Calu3 (cell line): ENCODE data around the gene VNN1. TPM values are rescaled to one million over a fixed set of nuclear protein-coding genes. Genes with fewer than 3 reads are reported as not detected.

Experiments
- BruUV-seq: library from RNA; stranded (reverse); fragments of 400-500 nt; replicated peaks from 2 replicates; lab custom pipeline; 2021; lab: Mats Ljungman, UMichigan
- CTCF ChIA-PET: fragments of 300-600 bp; sonication (Branson Sonifier 250); formaldehyde crosslinking; loops from one replicate; lab custom pipeline; 2022; ENCODE audit warnings: antibody characterized with exemption; lab: Charles Lee
- DNase-seq: peaks from one replicate; pipeline ENCODE4 v3.0.0; 2022
- H3K27ac Mint-ChIP-seq: one replicate; pipeline ENCODE4 v1.8.0; 2022; ENCODE audit warnings: mixed read lengths; ENCODE audit not compliant: unreplicated experiment
- H3K27me3 Mint-ChIP-seq: one replicate; pipeline ENCODE4 v1.8.0; 2022; ENCODE audit warnings: mixed read lengths; ENCODE audit not compliant: unreplicated experiment
- H3K36me3 Mint-ChIP-seq: one replicate; pipeline ENCODE4 v1.8.0; 2022; ENCODE audit warnings: mild to moderate bottlenecking, moderate library complexity, mixed read lengths; ENCODE audit not compliant: insufficient read depth, unreplicated experiment
- H3K4me1 Mint-ChIP-seq: one replicate; pipeline ENCODE4 v1.8.0; 2022; ENCODE audit warnings: mild to moderate bottlenecking, low read depth, mixed read lengths; ENCODE audit not compliant: unreplicated experiment
- H3K4me3 Mint-ChIP-seq: one replicate; pipeline ENCODE4 v1.8.0; 2022; ENCODE audit warnings: mild to moderate bottlenecking, low read depth, moderate library complexity, mixed read lengths; ENCODE audit not compliant: unreplicated experiment
- H3K9me3 Mint-ChIP-seq: one replicate; pipeline ENCODE4 v1.8.0; 2022; ENCODE audit warnings: low read depth, mixed read lengths; ENCODE audit not compliant: unreplicated experiment
- intact Hi-C: fragments of 100-400 bp; cut with micrococcal nuclease; formaldehyde crosslinking; loops from one replicate; pipeline ENCODE4 v1.10.0; 2022; ENCODE audit not compliant: unreplicated experiment
- total RNA-seq: library from RNA; stranded (reverse); gene quantifications from 2 replicates; pipeline ENCODE4 v1.2.3, GENCODE V29; 2022
- TF ChIP-seq, protein P1 (sequence below): fragments of 200-600 bp; IDR thresholded peaks from one replicate; pipeline ENCODE4 v1.8.0; 2022; ENCODE audit warnings: antibody characterized with exemption; ENCODE audit not compliant: unreplicated experiment

The VNN1 gene
- total RNA-seq, 1 experiment from 2014 or later: 13.3 TPM

DNA sequence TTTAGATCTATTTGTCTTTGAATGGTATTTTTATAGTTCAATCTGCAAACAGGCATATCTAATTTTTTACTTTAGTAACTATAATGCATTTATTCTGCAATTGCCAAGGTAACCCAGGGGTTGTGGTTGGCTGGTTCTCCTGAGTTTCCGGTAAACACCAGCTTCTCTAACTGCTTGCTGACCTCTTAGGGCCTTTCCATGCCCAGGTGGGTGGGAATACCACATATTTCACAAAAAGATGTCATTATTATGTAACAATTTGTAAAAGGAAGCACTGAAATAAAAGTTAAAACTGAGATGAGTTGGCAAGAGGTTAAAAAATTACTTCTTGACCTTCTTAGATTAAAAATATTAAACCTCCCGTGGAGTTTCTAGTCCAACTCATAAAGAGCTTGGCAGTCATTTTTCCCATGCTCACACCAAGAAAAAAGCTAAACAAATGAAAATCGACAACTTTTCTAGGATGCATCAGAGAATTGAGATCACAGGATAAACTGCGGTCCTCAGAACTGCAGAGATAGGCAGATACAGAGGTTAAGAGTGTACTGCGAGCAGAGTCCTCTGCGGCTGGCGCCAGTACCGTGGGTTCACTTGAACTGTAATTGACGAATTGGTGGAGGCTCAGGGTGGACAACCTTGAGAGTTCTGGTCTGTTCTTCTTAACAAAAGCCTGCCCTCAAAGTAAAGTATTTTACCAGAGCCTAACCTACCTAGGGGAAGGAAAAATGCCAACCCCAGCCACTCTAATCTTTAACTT is 2.2 kb upstream of the VNN1 start:
- TF ChIP-seq, protein P1, sequence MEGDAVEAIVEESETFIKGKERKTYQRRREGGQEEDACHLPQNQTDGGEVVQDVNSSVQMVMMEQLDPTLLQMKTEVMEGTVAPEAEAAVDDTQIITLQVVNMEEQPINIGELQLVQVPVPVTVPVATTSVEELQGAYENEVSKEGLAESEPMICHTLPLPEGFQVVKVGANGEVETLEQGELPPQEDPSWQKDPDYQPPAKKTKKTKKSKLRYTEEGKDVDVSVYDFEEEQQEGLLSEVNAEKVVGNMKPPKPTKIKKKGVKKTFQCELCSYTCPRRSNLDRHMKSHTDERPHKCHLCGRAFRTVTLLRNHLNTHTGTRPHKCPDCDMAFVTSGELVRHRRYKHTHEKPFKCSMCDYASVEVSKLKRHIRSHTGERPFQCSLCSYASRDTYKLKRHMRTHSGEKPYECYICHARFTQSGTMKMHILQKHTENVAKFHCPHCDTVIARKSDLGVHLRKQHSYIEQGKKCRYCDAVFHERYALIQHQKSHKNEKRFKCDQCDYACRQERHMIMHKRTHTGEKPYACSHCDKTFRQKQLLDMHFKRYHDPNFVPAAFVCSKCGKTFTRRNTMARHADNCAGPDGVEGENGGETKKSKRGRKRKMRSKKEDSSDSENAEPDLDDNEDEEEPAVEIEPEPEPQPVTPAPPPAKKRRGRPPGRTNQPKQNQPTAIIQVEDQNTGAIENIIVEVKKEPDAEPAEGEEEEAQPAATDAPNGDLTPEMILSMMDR: no peak

DNA sequence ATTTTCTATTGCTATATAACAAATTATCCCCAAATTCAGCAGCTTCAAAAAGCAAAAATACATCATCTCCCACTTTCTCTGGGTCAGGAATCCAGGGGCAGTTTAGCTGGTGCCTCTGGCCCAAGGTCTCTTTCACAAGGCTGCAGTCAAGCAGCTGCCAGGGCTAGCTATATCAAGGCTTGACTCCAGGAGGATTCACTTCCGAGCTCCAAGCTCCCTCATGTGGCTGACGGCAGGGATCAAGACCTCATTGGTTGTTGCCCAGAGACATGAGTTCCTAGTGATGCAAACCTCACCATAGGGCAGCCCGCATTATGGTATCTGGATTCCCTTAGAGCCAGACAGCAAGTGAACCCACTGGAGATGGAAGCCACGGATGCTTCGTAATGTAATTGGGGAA is 1.3 kb upstream of the VNN1 start:
- TF ChIP-seq, protein P1: peak; percentile 58
- Mint-ChIP-seq H3K27ac (peak overlapping the region; percentile 61), H3K36me3 (peaks cover 17% of the 10 kb centered on the region), H3K4me1 (peaks cover 68% of the 10 kb centered on the region), H3K27me3 (no peaks in the 10 kb centered on the region), H3K9me3 (no peaks in the 10 kb centered on the region), H3K4me3 (no peak overlapping the region)
- DNase-seq: peak; percentile 75
- BruUV-seq: no TSS peak
- CTCF ChIA-PET: interaction anchor here (0.6 to 1.9 kb wide), 12 partner anchors 21 to 435 kb away, joined by 3 to 24 read pairs (median 5); partner anchors contain the start of gene STX7
- intact Hi-C loops: loop anchor here (1.0 to 10.0 kb wide), 4 partner anchors 20 to 185 kb away; no protein-coding TSS in a partner anchor

More for the DNA sequence above, 2.2 kb upstream of the VNN1 start:
- intact Hi-C loops: loop anchor here (1.0 to 10.0 kb wide), 4 partner anchors 19 to 186 kb away; no protein-coding TSS in a partner anchor
- Mint-ChIP-seq H3K36me3 (peaks cover 17% of the 10 kb centered on the region), H3K27ac (peak overlapping the region; percentile 61), H3K27me3 (no peaks in the 10 kb centered on the region), H3K9me3 (no peaks in the 10 kb centered on the region), H3K4me1 (peaks cover 72% of the 10 kb centered on the region), H3K4me3 (no peak overlapping the region)
- BruUV-seq: no TSS peak
- CTCF ChIA-PET: interaction anchor here (1.2 to 1.9 kb wide), 7 partner anchors 20 to 436 kb away, joined by 3 to 24 read pairs (median 6); partner anchors contain the start of gene STX7
- no peak for DNase-seq

DNA sequence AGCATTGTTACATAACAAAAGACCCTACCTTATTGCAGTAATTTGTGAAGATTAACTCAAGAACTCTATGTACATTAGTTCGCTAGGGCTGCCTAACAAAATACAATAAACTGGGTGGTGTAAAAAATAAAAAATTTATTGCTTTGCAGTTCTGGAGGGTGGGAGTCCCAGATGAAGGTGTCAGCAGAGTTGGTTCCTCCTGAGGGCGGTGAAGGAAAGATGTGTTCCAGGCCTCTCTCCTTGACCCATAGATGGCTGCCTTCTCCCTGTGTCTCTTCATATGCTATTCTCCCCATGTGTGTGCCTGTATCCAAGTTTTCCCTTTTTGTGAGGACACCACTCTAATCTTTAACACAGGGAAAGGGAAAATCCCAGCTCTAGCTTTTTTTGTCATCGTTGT is 305 bp upstream of the VNN1 start:
- Mint-ChIP-seq H3K9me3 (no peaks in the 10 kb centered on the region), H3K27me3 (no peaks in the 10 kb centered on the region), H3K4me3 (no peak overlapping the region), H3K36me3 (peaks cover 12% of the 10 kb centered on the region), H3K27ac (peak overlapping the region; percentile 77), H3K4me1 (peaks cover 60% of the 10 kb centered on the region)
- TF ChIP-seq, protein P1: no peak
- no peak for DNase-seq
- no TSS peak for BruUV-seq
- intact Hi-C loops: loop anchor here (2.0 to 10.0 kb wide), 2 partner anchors 21 to 99 kb away; no protein-coding TSS in a partner anchor
- CTCF ChIA-PET: interaction anchor here (1.9 kb wide), 1 partner anchor 184 kb away, joined by 24 read pairs; no protein-coding TSS in a partner anchor

DNA sequence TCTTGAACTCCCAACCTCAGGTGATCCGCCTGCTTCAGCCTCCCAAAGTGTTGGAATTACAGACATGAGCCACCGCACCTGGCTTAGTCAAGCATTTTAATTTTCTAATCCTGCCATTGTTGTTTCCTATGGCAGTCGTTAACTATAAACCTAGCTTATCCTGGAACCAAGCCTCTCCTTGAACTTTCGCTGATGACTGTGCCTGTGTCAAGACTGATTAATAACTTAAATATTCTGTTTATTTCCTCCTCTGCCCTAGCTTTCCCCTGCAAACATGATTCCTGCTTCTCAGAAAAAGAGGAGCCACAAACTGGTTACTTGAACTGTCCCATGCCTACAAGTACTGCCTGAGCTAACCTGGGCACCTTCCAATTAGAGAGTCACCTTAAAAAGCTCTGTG is 1.5 kb downstream of the VNN1 start:
- Mint-ChIP-seq H3K9me3 (no peaks in the 10 kb centered on the region), H3K27me3 (no peaks in the 10 kb centered on the region), H3K27ac (peak overlapping the region; percentile 90), H3K4me1 (peaks cover 52% of the 10 kb centered on the region), H3K36me3 (peaks cover 12% of the 10 kb centered on the region), H3K4me3 (no peak overlapping the region)
- peak; percentile 48 for DNase-seq
- no TSS peak for BruUV-seq
- CTCF ChIA-PET: interaction anchor here (0.8 to 1.7 kb wide), 13 partner anchors 9 to 182 kb away, joined by 3 to 10 read pairs (median 4); no protein-coding TSS in a partner anchor
- TF ChIP-seq, protein P1: no peak
- intact Hi-C loops: loop anchor here (1.0 to 10.0 kb wide), 3 partner anchors 26 to 98 kb away; no protein-coding TSS in a partner anchor
